Transverse colon (tissue), 4 donors: Measurements from ENCODE around the gene SLC35B2. TPM values are rescaled to one million over a fixed set of nuclear protein-coding genes. Genes with fewer than 3 reads are reported as not detected.

Experiments used
- DNase-seq: peaks from one replicate; pipeline ENCODE4 v3.0.0-alpha.2; 2019
- H3K27ac ChIP-seq, 4 donors: fragments of 200-600 bp; sonication (generic); 2 replicates each; pipeline ENCODE4 v1.5.1; 2016 to 2018; ENCODE audit warnings: inconsistent platforms in 4 of 4
- H3K27me3 ChIP-seq: fragments of 200-600 bp; sonication (generic); 2 replicates; pipeline ENCODE4 v1.5.1; 2017; ENCODE audit warnings: inconsistent platforms
- H3K36me3 ChIP-seq, 4 donors: fragments of 200-600 bp; sonication (generic); 2 replicates each; pipeline ENCODE4 v1.5.1; 2017 to 2019; ENCODE audit warnings: inconsistent platforms in 4 of 4
- H3K4me1 ChIP-seq, 4 donors: fragments of 200-600 bp; sonication (generic); 2 replicates each; pipeline ENCODE4 v1.5.1; 2017 to 2020; ENCODE audit warnings: inconsistent platforms in 4 of 4
- H3K4me3 ChIP-seq, 4 donors: fragments of 200-600 bp; sonication (generic); 1 replicate in 1 of 4; 2 replicates in 3 of 4; pipeline versions ENCODE4 v1.5.1 to v1.6.1; 2017 to 2019; ENCODE audit warnings: inconsistent platforms in 4 of 4
- H3K9me3 ChIP-seq, 2 donors: fragments of 200-600 bp; sonication (generic); 2 replicates each; pipeline ENCODE4 v1.5.1; 2017 to 2019; ENCODE audit warnings: inconsistent platforms in 2 of 2
- EP300 ChIP-seq: sonication (generic); formaldehyde crosslinking; IDR thresholded peaks from one replicate; pipeline ENCODE4 v1.6.1; 2017; ENCODE audit warnings: antibody characterized with exemption, low read depth
- POLR2A ChIP-seq: fragments of 450-650 bp; IDR thresholded peaks from one replicate; pipeline ENCODE4 v1.6.1; 2016; ENCODE audit warnings: antibody characterized with exemption, mild to moderate bottlenecking, moderate library complexity
- POLR2AphosphoS5 ChIP-seq, 3 donors: sonication (generic); formaldehyde crosslinking; IDR thresholded peaks; one replicate each; pipeline ENCODE4 v1.6.1; 2016; ENCODE audit warnings: antibody characterized with exemption in 3 of 3
- WGBS, 2 donors: methylation state at CpG; one replicate each; pipeline ENCODE4 v1.1.5; 2018; ENCODE audit warnings: low coverage in 1 of 2; 5-methylcytosine and 5-hydroxymethylcytosine counted together
- in situ Hi-C, 4 donors: fragments of 200-750 bp; cut with MboI; loops; one replicate each; pipeline versions ENCODE4 v1.15.0 to v1.15.1; 2017; ENCODE audit warnings: low sequenced_read_pairs in 3 of 4, low pct_ligation_motif_present in 1 of 4, low pct_unique_long_range_greater_than_20kb in 1 of 4
- intact Hi-C: fragments of 100-400 bp; cut with DNase I; formaldehyde crosslinking; loops from one replicate; pipeline ENCODE4 v1.15.1; 2023; ENCODE audit warnings: low total_unique reads
- total RNA-seq, 4 donors: library from RNA; depleted of rRNA; stranded (reverse); fragments of >200 nt; gene quantifications; one replicate each; pipeline ENCODE4 v1.1.0, GENCODE V29; 2016
- TF ChIP-seq, protein P1 (sequence below), 5 experiments: fragments of 200-600 bp in 3 of 5; fragments of 450-650 bp in 2 of 5; sonication (generic) in 3 of 5; IDR thresholded peaks; 1 replicate in 2 of 5; 2 replicates in 3 of 5; pipeline ENCODE4 v1.5.1; 2016 to 2017; ENCODE audit warnings: antibody characterized with exemption in 5 of 5, inconsistent platforms in 3 of 5, mild to moderate bottlenecking in 2 of 5, moderate library complexity in 1 of 5

Gene SLC35B2
- total RNA-seq, 4 donors from 2014 or later, result 9.0 to 36.4 (median 22.5) TPM

DNA sequence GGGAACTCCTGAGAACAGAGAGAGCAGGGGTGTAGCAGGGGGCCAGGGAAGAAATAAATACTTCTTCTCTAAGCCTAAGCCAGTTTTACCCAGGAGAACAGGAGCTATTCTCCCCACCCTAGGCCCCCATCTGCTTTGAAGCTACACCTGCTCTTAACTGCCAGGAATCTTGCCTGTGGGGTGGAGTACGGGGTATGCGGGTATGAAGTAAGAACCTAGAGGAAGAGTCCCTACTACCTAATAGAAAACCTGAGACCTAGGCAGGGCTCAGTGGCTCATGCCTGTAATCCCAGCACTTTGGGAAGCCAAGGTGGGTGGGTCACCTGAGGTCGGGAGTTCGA lies 32.4 kb downstream of the SLC35B2 start:
- H3K9me3 ChIP-seq, result no peaks in the 10 kb centered on the region
- H3K27ac ChIP-seq, result peak overlapping the region; percentile 2 to 94 (median 86)
- H3K27me3 ChIP-seq, result peaks cover 4% of the 10 kb centered on the region
- TF ChIP-seq, protein P1, sequence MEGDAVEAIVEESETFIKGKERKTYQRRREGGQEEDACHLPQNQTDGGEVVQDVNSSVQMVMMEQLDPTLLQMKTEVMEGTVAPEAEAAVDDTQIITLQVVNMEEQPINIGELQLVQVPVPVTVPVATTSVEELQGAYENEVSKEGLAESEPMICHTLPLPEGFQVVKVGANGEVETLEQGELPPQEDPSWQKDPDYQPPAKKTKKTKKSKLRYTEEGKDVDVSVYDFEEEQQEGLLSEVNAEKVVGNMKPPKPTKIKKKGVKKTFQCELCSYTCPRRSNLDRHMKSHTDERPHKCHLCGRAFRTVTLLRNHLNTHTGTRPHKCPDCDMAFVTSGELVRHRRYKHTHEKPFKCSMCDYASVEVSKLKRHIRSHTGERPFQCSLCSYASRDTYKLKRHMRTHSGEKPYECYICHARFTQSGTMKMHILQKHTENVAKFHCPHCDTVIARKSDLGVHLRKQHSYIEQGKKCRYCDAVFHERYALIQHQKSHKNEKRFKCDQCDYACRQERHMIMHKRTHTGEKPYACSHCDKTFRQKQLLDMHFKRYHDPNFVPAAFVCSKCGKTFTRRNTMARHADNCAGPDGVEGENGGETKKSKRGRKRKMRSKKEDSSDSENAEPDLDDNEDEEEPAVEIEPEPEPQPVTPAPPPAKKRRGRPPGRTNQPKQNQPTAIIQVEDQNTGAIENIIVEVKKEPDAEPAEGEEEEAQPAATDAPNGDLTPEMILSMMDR (IDR thresholded peaks at IDR 0.05), result no peak
- no peak for TF ChIP-seq POLR2AphosphoS5 (IDR thresholded peaks at IDR 0.05)
- TF ChIP-seq EP300, result no peak
- no peak for TF ChIP-seq POLR2A
- no peaks in the 10 kb centered on the region for H3K36me3 ChIP-seq
- 83% methylated on average over 4 of the region's 4 CpGs; no CpG with 5 or more reads in 1 of the 2 donors for WGBS, 2 donors
- peak overlapping the region in 1 of 4 donors; percentile 79 for H3K4me3 ChIP-seq
- H3K4me1 ChIP-seq, result peaks cover 34 to 80% (median 53%) of the 10 kb centered on the region in 4 donors
- in situ Hi-C loops (no loop called here), intact Hi-C loops (no loop called here)
- no peak for DNase-seq

DNA sequence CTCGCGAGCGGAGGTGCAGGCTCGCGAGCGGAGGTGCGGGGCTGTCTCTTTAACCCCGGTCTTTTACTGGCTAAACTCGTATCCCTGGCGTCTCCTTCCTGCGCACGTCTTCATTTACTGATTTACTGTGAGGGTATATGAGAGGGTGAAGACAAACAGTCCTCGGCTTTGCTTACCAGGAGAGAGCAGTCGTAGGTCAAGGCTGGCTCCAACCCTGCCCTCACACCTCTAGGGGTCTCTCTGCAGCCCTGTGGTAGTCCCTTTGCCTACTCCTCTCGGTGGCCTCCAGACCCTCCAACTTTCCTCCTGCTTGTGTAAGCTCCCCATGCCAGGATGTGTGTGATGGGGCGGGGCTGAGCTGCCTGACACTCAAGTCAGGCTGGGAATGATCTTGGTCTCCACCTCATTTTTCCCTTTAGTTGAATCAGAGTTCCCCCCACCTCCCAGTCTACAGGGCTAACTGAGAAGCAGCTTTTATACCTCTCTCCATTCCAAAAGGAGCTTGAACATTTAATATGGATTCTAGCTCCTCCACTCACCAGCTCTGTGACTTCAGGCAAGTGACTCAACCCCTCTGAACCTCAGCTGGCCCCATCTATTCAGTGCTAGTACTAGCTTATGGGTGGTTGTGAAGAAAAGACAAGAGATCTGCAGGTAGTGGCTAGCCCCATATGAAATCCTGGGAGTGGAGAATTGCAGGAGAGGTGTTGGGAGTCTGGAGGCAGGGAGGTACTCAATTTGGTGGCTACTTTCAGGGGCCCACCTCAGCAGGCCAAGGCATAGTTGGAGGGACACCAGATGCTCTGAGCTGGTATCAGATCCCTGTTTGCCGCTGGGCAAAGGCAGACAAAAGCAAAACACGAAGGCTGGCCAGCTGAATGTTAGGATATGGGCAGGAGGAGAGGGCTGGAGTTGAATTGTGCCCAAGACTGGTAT lies 33.0 kb downstream of the SLC35B2 start:
- Histone ChIP-seq H3K36me3 (no peaks in the 10 kb centered on the region), H3K4me3 (peak overlapping the region; percentile 51 to 79 (median 58)), H3K27me3 (peaks cover 4% of the 10 kb centered on the region), H3K9me3 (no peaks in the 10 kb centered on the region), H3K27ac (peak overlapping the region; percentile 85 to 94 (median 86)), H3K4me1 (peaks cover 32 to 86% (median 59%) of the 10 kb centered on the region in 4 donors)
- TF ChIP-seq EP300 (no peak), POLR2AphosphoS5 (IDR thresholded peaks at IDR 0.05) (no peak), POLR2A (no peak)
- TF ChIP-seq, protein P1 (IDR thresholded peaks at IDR 0.05), result no peak
- intact Hi-C loops (no loop called here), in situ Hi-C loops (no loop called here)
- 7% methylated on average over 14 of the region's 18 CpGs; no CpG with 5 or more reads in 1 of the 2 donors for WGBS, 2 donors
- DNase-seq, result no peak

DNA sequence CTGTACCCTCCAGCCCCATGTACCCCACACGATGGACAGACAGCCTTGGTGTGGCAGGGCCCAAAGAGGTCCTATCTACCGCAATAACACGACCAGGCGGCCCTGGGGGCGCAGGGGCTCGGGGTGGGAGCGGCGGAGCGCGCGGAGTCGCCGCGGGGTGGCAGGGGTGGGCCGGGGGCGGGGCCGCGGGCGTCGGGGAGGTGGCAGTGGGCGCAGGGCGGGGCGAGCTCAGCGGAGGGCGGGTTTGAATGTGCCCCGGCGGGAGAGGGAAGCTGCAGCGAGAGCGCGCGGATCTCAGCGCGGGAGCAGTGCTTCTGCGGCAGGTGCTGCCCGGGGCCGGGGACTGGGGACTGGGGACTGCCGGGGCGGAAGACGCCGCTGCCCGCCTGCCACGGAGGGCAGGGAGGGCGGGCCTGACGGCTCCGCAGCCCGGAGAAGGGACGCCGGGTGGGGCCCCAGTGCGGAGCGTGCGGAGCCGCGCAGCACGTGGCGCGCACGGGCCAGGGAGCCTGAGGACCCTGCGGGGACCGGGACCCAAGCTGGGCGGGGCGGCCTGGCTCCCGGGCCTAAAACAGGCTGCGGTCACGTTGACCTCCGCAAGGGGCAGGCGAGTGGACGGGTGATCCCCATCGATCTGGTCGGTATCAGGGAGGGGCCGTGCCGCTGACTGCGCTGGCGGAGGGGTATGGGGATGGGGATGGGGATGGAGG lies 33.9 kb downstream of the SLC35B2 start, which contains the start of gene SLC29A1:
TSS of gene SLC29A1 (plus strand) at position 277 of the 710 bp plus-strand sequence. CDS start 3,719 bp downstream, outside the sequence.
- in situ Hi-C loops, result no loop called here
- TF ChIP-seq, protein P1 (IDR thresholded peaks at IDR 0.05), result peak in 1 of 5 experiments; percentile 16
- TF ChIP-seq POLR2AphosphoS5 (IDR thresholded peaks at IDR 0.05), result peak; percentile 68 to 73 (median 70)
- no peak for TF ChIP-seq EP300
- intact Hi-C loops, result no loop called here
- H3K27ac ChIP-seq, result peak within 1 kb of the TSS; percentile 85 to 94 (median 86)
- DNase-seq, result peak; percentile 79
- no peaks in the 10 kb centered on the region for H3K9me3 ChIP-seq
- peak within 1 kb of the TSS; percentile 51 to 79 (median 58) for H3K4me3 ChIP-seq
- H3K27me3 ChIP-seq, result peaks cover 4% of the 10 kb centered on the region
- 0% methylated on average over 27 of the region's 73 CpGs; no CpG with 5 or more reads in 1 of the 2 donors for WGBS, 2 donors
- H3K4me1 ChIP-seq, result peaks cover 33 to 94% (median 67%) of the 10 kb centered on the region in 4 donors
- H3K36me3 ChIP-seq, result no peaks in the 10 kb centered on the region
